SK-N-SH (cell line): ENCODE results near the gene KLK5. TPM values are rescaled to one million over a fixed set of nuclear protein-coding genes. Genes with fewer than 3 reads are reported as not detected.

Source experiments
- CTCF ChIA-PET: fragments of 300-600, 350-600 bp; formaldehyde crosslinking; extraction: SDS; loops from one replicate; lab custom pipeline; 2021; lab: Yijun Ruan, JAX
- POLR2A ChIA-PET: fragments of 350-600 bp; sonication (Branson Sonifier 250); formaldehyde crosslinking; extraction: SDS; loops from one replicate; lab custom pipeline; 2020; ENCODE audit warnings: antibody characterized with exemption, inconsistent platforms; lab: Yijun Ruan, JAX
- DNase-seq: peaks from one replicate; pipeline ENCODE4 v3.0.0; 2012
- H2AFZ ChIP-seq: fragments of 200-600 bp; sonication (generic); 2 replicates; pipeline ENCODE4 v1.8.1; 2016; ENCODE audit warnings: antibody characterized with exemption, mild to moderate bottlenecking, low read depth
- H3F3A ChIP-seq: fragments of 200-600 bp; sonication (generic); replicated peaks from 2 replicates; pipeline ENCODE3; 2016; ENCODE audit warnings: antibody characterized with exemption, mild to moderate bottlenecking; ENCODE audit not compliant: insufficient read depth
- H3K27ac ChIP-seq, 2 experiments: fragments of 200-500 bp in 1 of 2; fragments of 200-600 bp in 1 of 2; sonication (Bioruptor generic) in 1 of 2; sonication (generic), shearing (Covaris generic) in 1 of 2; 2 replicates each; pipeline versions ENCODE4 v1.5.1 to v1.6.1; 2014 to 2016; ENCODE audit warnings: low read depth in 2 of 2, inconsistent platforms in 1 of 2, low read length in 1 of 2, mild to moderate bottlenecking in 1 of 2, mixed read lengths in 1 of 2
- H3K27me3 ChIP-seq: fragments of 200-600 bp; sonication (generic), shearing (Covaris generic); 2 replicates; pipeline ENCODE4 v1.6.1; 2016; ENCODE audit warnings: mixed run types; ENCODE audit not compliant: insufficient read depth
- H3K36me3 ChIP-seq, 2 experiments: fragments of 200-500 bp in 1 of 2; fragments of 200-600 bp in 1 of 2; sonication (Bioruptor generic) in 1 of 2; sonication (generic) in 1 of 2; replicated peaks in 1 of 2; 2 replicates each; pipeline versions ENCODE3 to v1.5.1; 2014 to 2016; ENCODE audit warnings: low read length in 1 of 2, mild to moderate bottlenecking in 1 of 2; ENCODE audit not compliant: insufficient read depth in 2 of 2, control insufficient read depth in 1 of 2
- H3K4me1 ChIP-seq, 2 experiments: fragments of 200-500 bp in 1 of 2; fragments of 200-600 bp in 1 of 2; sonication (Bioruptor generic) in 1 of 2; sonication (generic), shearing (Covaris generic) in 1 of 2; 2 replicates each; pipeline versions ENCODE4 v1.5.1 to v1.6.1; 2014 to 2016; ENCODE audit warnings: low read depth in 1 of 2, low read length in 1 of 2, mixed run types in 1 of 2; ENCODE audit not compliant: insufficient read depth in 2 of 2, control insufficient read depth in 1 of 2
- H3K4me2 ChIP-seq: fragments of 200-600 bp; sonication (generic), shearing (Covaris generic); 2 replicates; pipeline ENCODE4 v1.6.1; 2017; ENCODE audit warnings: mixed run types
- H3K4me3 ChIP-seq, 2 experiments: fragments of 200-500 bp in 1 of 2; fragments of 200-600 bp in 1 of 2; sonication (Bioruptor generic) in 1 of 2; sonication (generic), shearing (Covaris generic) in 1 of 2; 2 replicates each; pipeline versions ENCODE4 v1.5.1 to v1.8.1; 2014 to 2016; ENCODE audit warnings: low read depth in 2 of 2, inconsistent platforms in 1 of 2, low read length in 1 of 2, mild to moderate bottlenecking in 1 of 2, mixed read lengths in 1 of 2, moderate library complexity in 1 of 2
- H3K79me2 ChIP-seq: fragments of 200-600 bp; sonication (generic); 2 replicates; pipeline ENCODE4 v1.8.1; 2017; ENCODE audit warnings: mild to moderate bottlenecking; ENCODE audit not compliant: insufficient read depth
- H3K9ac ChIP-seq: fragments of 200-600 bp; sonication (generic); 2 replicates; pipeline ENCODE4 v1.6.1; 2017; ENCODE audit warnings: mixed run types
- H3K9me2 ChIP-seq: fragments of 200-600 bp; sonication (generic); 2 replicates; pipeline ENCODE4 v1.6.1; 2017; ENCODE audit warnings: mixed run types
- H3K9me3 ChIP-seq: fragments of 200-600 bp; sonication (generic); 2 replicates; pipeline ENCODE4 v1.6.1; 2017; ENCODE audit warnings: mixed run types, mild to moderate bottlenecking, moderate library complexity
- H4K20me1 ChIP-seq: fragments of 200-600 bp; sonication (generic); 2 replicates; pipeline ENCODE4 v1.6.1; 2017; ENCODE audit warnings: mild to moderate bottlenecking, mixed run types; ENCODE audit not compliant: insufficient read depth
- CHD2 ChIP-seq: fragments of 150-350 bp; IDR thresholded peaks from 2 replicates; pipeline ENCODE4 v1.6.1; 2018; ENCODE audit warnings: low read length; ENCODE audit not compliant: partially characterized antibody
- CTCF ChIP-seq: fragments of 200-600 bp; sonication (generic); IDR thresholded peaks from 2 replicates; pipeline ENCODE4 v1.6.1; 2017; ENCODE audit warnings: antibody characterized with exemption, mild to moderate bottlenecking, moderate library complexity
- FOXJ3 ChIP-seq: sonication (generic); formaldehyde crosslinking; IDR thresholded peaks from 2 replicates; pipeline ENCODE4 v1.5.1; 2020; ENCODE audit warnings: mild to moderate bottlenecking, missing genetic modification reagents
- FOXM1 ChIP-seq: IDR thresholded peaks from 2 replicates; pipeline ENCODE4 v1.4.0; 2012; ENCODE audit warnings: low read depth, mild to moderate bottlenecking
- GABPA ChIP-seq: IDR thresholded peaks from 2 replicates; pipeline ENCODE4 v1.4.0; 2012; ENCODE audit warnings: low read depth, mild to moderate bottlenecking
- JUND ChIP-seq: IDR thresholded peaks from 2 replicates; pipeline ENCODE4 v1.4.0; 2012
- MAX ChIP-seq: IDR thresholded peaks from 2 replicates; pipeline ENCODE4 v1.4.0; 2012; ENCODE audit warnings: low read depth
- MXI1 ChIP-seq: IDR thresholded peaks from 2 replicates; pipeline ENCODE4 v1.6.1; 2012; ENCODE audit warnings: mild to moderate bottlenecking, low read depth, low read length, improper control_type of control experiment
- NRF1 ChIP-seq: IDR thresholded peaks from 2 replicates; pipeline ENCODE4 v1.6.1; 2012; ENCODE audit warnings: low read depth, mild to moderate bottlenecking, low read length
- PBX3 ChIP-seq: IDR thresholded peaks from 2 replicates; pipeline ENCODE4; 2012
- RAD21 ChIP-seq: IDR thresholded peaks from 2 replicates; pipeline ENCODE4 v1.6.1; 2012; ENCODE audit warnings: mild to moderate bottlenecking, low read length
- RCOR1 ChIP-seq: fragments of 150-350 bp; IDR thresholded peaks from 2 replicates; pipeline ENCODE4 v1.6.1; 2017; ENCODE audit warnings: antibody characterized with exemption, low read length
- REST ChIP-seq: IDR thresholded peaks from 2 replicates; pipeline ENCODE4 v1.6.1; 2012; ENCODE audit warnings: mild to moderate bottlenecking, low read depth, low read length, moderate library complexity
- RFX5 ChIP-seq: IDR thresholded peaks from 2 replicates; pipeline ENCODE4 v1.6.1; 2012; ENCODE audit warnings: mild to moderate bottlenecking, improper control_type of control experiment, low read length
- SMC3 ChIP-seq: IDR thresholded peaks from 2 replicates; pipeline ENCODE4 v1.6.1; 2012; ENCODE audit warnings: low read depth, low read length, improper control_type of control experiment
- TCF12 ChIP-seq: IDR thresholded peaks from 2 replicates; pipeline ENCODE4 v1.4.0; 2012
- TEAD4 ChIP-seq: IDR thresholded peaks from 2 replicates; pipeline ENCODE4 v1.4.0; 2012; ENCODE audit warnings: mild to moderate bottlenecking, borderline replicate concordance; ENCODE audit not compliant: insufficient read depth
- USF2 ChIP-seq: fragments of 150-350 bp; IDR thresholded peaks from 2 replicates; pipeline ENCODE4 v1.6.1; 2017; ENCODE audit warnings: antibody characterized with exemption, low read length, low read depth, borderline replicate concordance
- WGBS: methylation state at CpG from one replicate; pipeline ENCODE4 v1.1.6; 2017; ENCODE audit warnings: low lambda C conversion rate; 5-methylcytosine and 5-hydroxymethylcytosine counted together
- polyA plus RNA-seq, 3 experiments: library from polyadenylated mRNA; depleted of rRNA; stranded (reverse); fragments of >200 nt; gene quantifications; 2 replicates each; pipeline ENCODE4 v1.2.3, GENCODE V29; 2012

Gene KLK5
- polyA plus RNA-seq, 1 of the 3 experiments (the other 2 are of a cell fraction), result not detected

- no peak for DNase-seq
- WGBS, result 18% methylated on average over 7 of the region's 8 CpGs
- POLR2A ChIA-PET, result no interaction called here
- Histone ChIP-seq H4K20me1 (no peaks in the 10 kb centered on the region), H3K9me2 (no peaks in the 10 kb centered on the region), H3K4me2 (no peak overlapping the region), H3K4me3 (no peak overlapping the region), H3K36me3 (no peaks in the 10 kb centered on the region), H3K27me3 (no peaks in the 10 kb centered on the region; the same call in 1 of the 2 replicates), H3K9ac (no peak overlapping the region), H2AFZ (no peak overlapping the region), H3K27ac (no peak overlapping the region), H3K79me2 (no peaks in the 10 kb centered on the region), H3F3A (no peaks in the 10 kb centered on the region), H3K4me1 (no peaks in the 10 kb centered on the region), H3K9me3 (no peaks in the 10 kb centered on the region)
- TF ChIP-seq RFX5, result no peak
- no peak for TF ChIP-seq FOXJ3 (CRISPR knock-in tag)
- TF ChIP-seq TEAD4, result no peak
- TF ChIP-seq FOXM1, result no peak
- no peak for TF ChIP-seq JUND
- no peak for TF ChIP-seq REST
- TF ChIP-seq CTCF, result no peak
- no peak for TF ChIP-seq RCOR1
- TF ChIP-seq PBX3, result no peak
- CTCF ChIA-PET, result interaction anchor here (0.7 kb wide), 1 partner anchor 14 kb away, joined by 3 read pairs; no protein-coding TSS in a partner anchor
Observed at GRCh38 chr19:50979758-50980157, 26.9 kb upstream of the KLK5 start.

GRCh38 chr19:50978772-50979390, 26.0 kb upstream of the KLK5 start:
- no peaks in the 10 kb centered on the region for H4K20me1 ChIP-seq
- H3K9me2 ChIP-seq, result no peaks in the 10 kb centered on the region
- no peaks in the 10 kb centered on the region for H3K36me3 ChIP-seq
- H2AFZ ChIP-seq, result no peak overlapping the region
- no peaks in the 10 kb centered on the region; the same call in 1 of the 2 replicates for H3K27me3 ChIP-seq
- no peak for DNase-seq
- ChIA-PET POLR2A (no interaction called here), CTCF (no interaction called here)
- no peak overlapping the region for H3K4me2 ChIP-seq
- H3K4me3 ChIP-seq, result no peak overlapping the region
- no peak overlapping the region for H3K27ac ChIP-seq
- no peaks in the 10 kb centered on the region for H3K79me2 ChIP-seq
- WGBS, result 35% methylated on average over 5 of the region's 5 CpGs
- no peaks in the 10 kb centered on the region for H3K4me1 ChIP-seq
- H3K9ac ChIP-seq, result no peak overlapping the region
- H3K9me3 ChIP-seq, result no peaks in the 10 kb centered on the region
- H3F3A ChIP-seq, result no peaks in the 10 kb centered on the region
- TF ChIP-seq USF2 (no peak), MAX (no peak), FOXJ3 (CRISPR knock-in tag) (no peak), FOXM1 (no peak), CTCF (no peak), CHD2 (no peak), GABPA (no peak), MXI1 (no peak), NRF1 (no peak), SMC3 (no peak), RAD21 (no peak), TCF12 (no peak)
